Spleen (tissue), 11 donors: Measurements from ENCODE around the gene SUSD3. TPM values are rescaled to one million over a fixed set of nuclear protein-coding genes. Genes with fewer than 3 reads are reported as not detected.

Source experiments
- DNase-seq: peaks from one replicate; pipeline ENCODE4 v3.0.0-alpha.2; 2020
- H3K27ac ChIP-seq, 8 donors: fragments of 200-600 bp; sonication (generic) in 7 of 8; 1 replicate in 4 of 8; 2 replicates in 4 of 8; pipeline versions ENCODE4 v1.5.0 to v1.8.0; 2016 to 2021; ENCODE audit warnings: inconsistent platforms in 4 of 8, mild to moderate bottlenecking in 4 of 8, moderate library complexity in 1 of 8
- H3K27me3 ChIP-seq, 7 donors: fragments of 200-600 bp; sonication (generic) in 6 of 7; replicated peaks in 1 of 7; 1 replicate in 4 of 7; 2 replicates in 3 of 7; pipeline versions ENCODE4 v1.5.0 to v1.8.0; 2016 to 2021; ENCODE audit warnings: inconsistent platforms in 3 of 7, mild to moderate bottlenecking in 1 of 7
- H3K36me3 ChIP-seq, 6 donors: fragments of 200-600 bp; sonication (generic) in 5 of 6; 1 replicate in 4 of 6; 2 replicates in 2 of 6; pipeline versions ENCODE4 v1.5.0 to v1.8.0; 2016 to 2021; ENCODE audit warnings: inconsistent platforms in 2 of 6
- H3K4me1 ChIP-seq, 6 donors: fragments of 200-600 bp; sonication (generic) in 5 of 6; 1 replicate in 3 of 6; 2 replicates in 3 of 6; pipeline versions ENCODE4 v1.5.0 to v1.8.0; 2016 to 2021; ENCODE audit warnings: inconsistent platforms in 3 of 6
- H3K4me3 ChIP-seq, 8 donors: fragments of 200-600 bp; sonication (generic) in 7 of 8; 1 replicate in 4 of 8; 2 replicates in 4 of 8; pipeline versions ENCODE4 v1.5.0 to v1.8.0; 2016 to 2021; ENCODE audit warnings: inconsistent platforms in 4 of 8, mild to moderate bottlenecking in 4 of 8, moderate library complexity in 2 of 8
- H3K9me3 ChIP-seq, 8 donors: fragments of 200-600 bp; sonication (generic) in 7 of 8; 1 replicate in 4 of 8; 2 replicates in 4 of 8; pipeline versions ENCODE4 v1.5.0 to v1.8.0; 2016 to 2021; ENCODE audit warnings: inconsistent platforms in 4 of 8
- CTCF ChIP-seq, 11 experiments: fragments of 200-600 bp in 7 of 11; fragments of 450-650 bp in 4 of 11; sonication (generic) in 4 of 11; IDR thresholded peaks in 8 of 11; conservative IDR thresholded peaks in 3 of 11; 1 replicate in 7 of 11; 2 replicates in 4 of 11; pipeline versions ENCODE4 v1.4.0 to v1.8.0; 2016 to 2021; ENCODE audit warnings: antibody characterized with exemption in 11 of 11, inconsistent platforms in 4 of 11, mild to moderate bottlenecking in 1 of 11
- POLR2A ChIP-seq, 3 donors: fragments of 450-650 bp; IDR thresholded peaks; one replicate each; pipeline ENCODE4 v1.5.1; 2017; ENCODE audit warnings: antibody characterized with exemption in 3 of 3, mild to moderate bottlenecking in 1 of 3
- POLR2AphosphoS5 ChIP-seq, 3 donors: sonication (generic); formaldehyde crosslinking; IDR thresholded peaks; one replicate each; pipeline ENCODE4 v1.5.1; 2017; ENCODE audit warnings: antibody characterized with exemption in 3 of 3
- WGBS, 5 donors: extraction: QIAGEN DNeasy Blood & Tissue Kit in 3 of 5; methylation state at CpG; one replicate each; pipeline versions ENCODE4 v1.1.5 to v1.1.7; 2013 to 2018; 5-methylcytosine and 5-hydroxymethylcytosine counted together
- intact Hi-C: fragments of 100-400 bp; cut with DNase I; formaldehyde crosslinking; loops from one replicate; pipeline ENCODE4 v1.15.0; 2023; ENCODE audit warnings: low total_unique reads
- polyA plus RNA-seq, 3 donors: library from polyadenylated mRNA; stranded (reverse); fragments of 200-250 nt; gene quantifications; one replicate each; pipeline ENCODE4 v1.2.1, GENCODE V29; 2013
- total RNA-seq, 7 donors: library from RNA; depleted of rRNA in 3 of 7; stranded (reverse); fragments of >200 nt in 3 of 7; fragmentation: NEBNext Ultra II Directional in 4 of 7; extraction: Animal tissue kit (Norgen Biotek cat#: 25700) in 4 of 7; gene quantifications; one replicate each; pipeline versions ENCODE4 v1.1.0 to v1.2.1, GENCODE V29; 2016 to 2021
- donor health status: healthy with polysubstance abuse.
- donor health status: DM: no; HTN: no; CAD: no; lungs with moderate emphysema.
- donor health status: DM: no; HTN: no; CAD: no.
- donor health status: Bipolar disorder and iron deficiency.
- donor health status: healthy.
- donor health status: DM: no; HTN: no; CAD: no.
- donor health status: DM: yes; HTN: yes; CAD: no.

Gene SUSD3
- total and polyA plus RNA-seq, 10 donors, result 27.6 to 68.8 (median 48.3) TPM

- TF ChIP-seq POLR2A (IDR thresholded peaks at IDR 0.05) (no peak), POLR2AphosphoS5 (IDR thresholded peaks at IDR 0.05) (no peak), CTCF (IDR thresholded peaks at IDR 0.05 in 8 of 11, conservative IDR thresholded peaks at IDR 0.05 in 3 of 11) (no peak)
- Histone ChIP-seq H3K9me3 (peaks cover 0 to 9% (median 2%) of the 10 kb centered on the region in 8 donors), H3K4me1 (peaks cover 27 to 42% (median 34%) of the 10 kb centered on the region in 6 donors), H3K27me3 (no peaks in the 10 kb centered on the region), H3K36me3 (peaks cover 0 to 45% (median 15%) of the 10 kb centered on the region in 6 donors), H3K27ac (no peak overlapping the region), H3K4me3 (no peak overlapping the region)
- intact Hi-C loops, result loop anchor here (10.0 kb wide), 1 partner anchor 85 kb away; no protein-coding TSS in a partner anchor
- WGBS, 5 donors, result 86 to 92% (median 91%) methylated on average over 8 of the region's 8 CpGs
- peak; percentile 5 for DNase-seq
Measured at GRCh38 chr9:93090091-93090655, 31.7 kb downstream of the SUSD3 start.

- Histone ChIP-seq H3K27ac (peak overlapping the region in 1 of 8 donors; percentile 100), H3K27me3 (no peaks in the 10 kb centered on the region), H3K4me3 (no peak overlapping the region), H3K9me3 (peaks cover 0 to 6% (median 0%) of the 10 kb centered on the region in 8 donors), H3K36me3 (peaks cover 0 to 36% (median 6%) of the 10 kb centered on the region in 6 donors), H3K4me1 (peaks cover 27 to 44% (median 36%) of the 10 kb centered on the region in 6 donors)
- TF ChIP-seq POLR2A (IDR thresholded peaks at IDR 0.05) (no peak), CTCF (IDR thresholded peaks at IDR 0.05 in 8 of 11, conservative IDR thresholded peaks at IDR 0.05 in 3 of 11) (no peak), POLR2AphosphoS5 (IDR thresholded peaks at IDR 0.05) (no peak)
- 85 to 93% (median 92%) methylated on average over 4 of the region's 4 CpGs for WGBS, 5 donors
- intact Hi-C loops, result loop anchor here (10.0 kb wide), 1 partner anchor 86 kb away; no protein-coding TSS in a partner anchor
- peak; percentile 23 for DNase-seq
Measured at GRCh38 chr9:93091056-93091452, 32.6 kb downstream of the SUSD3 start.

- intact Hi-C loops, result loop anchor here (10.0 kb wide), 1 partner anchor 87 kb away; no protein-coding TSS in a partner anchor
- Histone ChIP-seq H3K4me3 (no peak overlapping the region), H3K27ac (peak overlapping the region in 4 of 8 donors; percentile 29 to 100 (median 98)), H3K27me3 (no peaks in the 10 kb centered on the region), H3K9me3 (peaks cover 0 to 6% (median 0%) of the 10 kb centered on the region in 8 donors), H3K36me3 (peaks cover 0 to 31% (median 4%) of the 10 kb centered on the region in 6 donors), H3K4me1 (peaks cover 27 to 47% (median 37%) of the 10 kb centered on the region in 6 donors)
- WGBS, 5 donors, result 43 to 89% (median 78%) methylated on average over 2 to 3 of the region's 3 CpGs
- TF ChIP-seq POLR2A (IDR thresholded peaks at IDR 0.05), result no peak
- no peak for TF ChIP-seq CTCF (IDR thresholded peaks at IDR 0.05 in 8 of 11, conservative IDR thresholded peaks at IDR 0.05 in 3 of 11)
- TF ChIP-seq POLR2AphosphoS5 (IDR thresholded peaks at IDR 0.05), result no peak
- DNase-seq, result peak; percentile 59
Measured at GRCh38 chr9:93091453-93092081, 33.1 kb downstream of the SUSD3 start.
